HAP-1 (cell line): ENCODE results near the gene TPCN2.

ENCODE experiments used
- DNase-seq, 2 experiments: peaks; one replicate each; pipeline ENCODE4 v3.0.0-alpha.2; 2016 to 2020; ENCODE audit warnings: low spot score in 2 of 2
- H3K27me3 ChIP-seq: fragments of 250-450 bp; sonication (Bioruptor Pico); 2 replicates; pipeline ENCODE4 v1.5.1; 2020; ENCODE audit warnings: low read depth, mild to moderate bottlenecking, moderate library complexity
- H3K36me3 ChIP-seq: fragments of 250-450 bp; sonication (Bioruptor Pico); replicated peaks from 2 replicates; pipeline ENCODE4 v1.5.1; 2020; ENCODE audit warnings: mild to moderate bottlenecking
- H3K4me1 ChIP-seq: fragments of 250-450 bp; sonication (Bioruptor Pico); 2 replicates; pipeline ENCODE4 v1.5.1; 2020; ENCODE audit warnings: mild to moderate bottlenecking
- H3K4me3 ChIP-seq: fragments of 250-450 bp; sonication (Bioruptor Pico); 2 replicates; pipeline ENCODE4 v1.5.1; 2020; ENCODE audit warnings: mild to moderate bottlenecking, moderate library complexity
- H3K9me3 ChIP-seq: fragments of 250-450 bp; sonication (Bioruptor Pico); 2 replicates; pipeline ENCODE4 v1.5.1; 2020; ENCODE audit warnings: mild to moderate bottlenecking, moderate library complexity
- in situ Hi-C: fragments of 300-500 bp; cut with MboI; formaldehyde crosslinking; loops from 3 replicates; pipeline ENCODE4 v1.14.3; 2020; ENCODE audit warnings: low sequenced_read_pairs, inconsistent platforms, mixed read lengths

TPCN2 gene

GRCh38 chr11:69053546-69054396 is 5.0 kb downstream of the TPCN2 start:
- Histone ChIP-seq H3K4me3 (no peak overlapping the region), H3K36me3 (peaks cover 3% of the 10 kb centered on the region), H3K4me1 (no peaks in the 10 kb centered on the region; the same call in 1 of the 2 replicates), H3K27me3 (no peaks in the 10 kb centered on the region), H3K9me3 (no peaks in the 10 kb centered on the region)
- in situ Hi-C loops = no loop called here
- no peak for DNase-seq

GRCh38 chr11:69054397-69055211 is 5.9 kb downstream of the TPCN2 start:
- no peak for DNase-seq
- in situ Hi-C loops = no loop called here
- H3K4me1 ChIP-seq = no peaks in the 10 kb centered on the region; the same call in 1 of the 2 replicates
- H3K4me3 ChIP-seq = no peak overlapping the region
- H3K9me3 ChIP-seq = no peaks in the 10 kb centered on the region
- H3K27me3 ChIP-seq = no peaks in the 10 kb centered on the region
- peaks cover 3% of the 10 kb centered on the region for H3K36me3 ChIP-seq

- H3K36me3 ChIP-seq = peaks cover 3% of the 10 kb centered on the region
- DNase-seq = no peak
- no peaks in the 10 kb centered on the region for H3K27me3 ChIP-seq
- no peaks in the 10 kb centered on the region for H3K9me3 ChIP-seq
- no peak overlapping the region for H3K4me3 ChIP-seq
- in situ Hi-C loops = no loop called here
- no peaks in the 10 kb centered on the region; the same call in 1 of the 2 replicates for H3K4me1 ChIP-seq
Measured at GRCh38 chr11:69055212-69055586, 6.5 kb downstream of the TPCN2 start.

- H3K36me3 ChIP-seq = peaks cover 3% of the 10 kb centered on the region
Measured at GRCh38 chr11:69055598-69056516, 7.1 kb downstream of the TPCN2 start.

GRCh38 chr11:69057236-69057635 is 8.5 kb downstream of the TPCN2 start:
- H3K36me3 ChIP-seq = peaks cover 3% of the 10 kb centered on the region
- in situ Hi-C loops = no loop called here
- H3K27me3 ChIP-seq = no peaks in the 10 kb centered on the region
- DNase-seq = no peak
- H3K4me3 ChIP-seq = no peak overlapping the region
- H3K9me3 ChIP-seq = no peaks in the 10 kb centered on the region
- H3K4me1 ChIP-seq = no peaks in the 10 kb centered on the region

More at GRCh38 chr11:69055598-69056516, 7.1 kb downstream of the TPCN2 start:
- Histone ChIP-seq H3K27me3 (no peaks in the 10 kb centered on the region), H3K4me1 (no peaks in the 10 kb centered on the region; the same call in 1 of the 2 replicates), H3K9me3 (no peaks in the 10 kb centered on the region), H3K4me3 (no peak overlapping the region)
- DNase-seq = no peak
- in situ Hi-C loops = no loop called here

GRCh38 chr11:69057801-69058200 is 9.1 kb downstream of the TPCN2 start:
- in situ Hi-C loops = no loop called here
- Histone ChIP-seq H3K4me1 (no peaks in the 10 kb centered on the region), H3K4me3 (no peak overlapping the region), H3K9me3 (no peaks in the 10 kb centered on the region), H3K36me3 (peaks cover 3% of the 10 kb centered on the region), H3K27me3 (no peaks in the 10 kb centered on the region)
- no peak for DNase-seq

- Histone ChIP-seq H3K4me1 (no peaks in the 10 kb centered on the region), H3K27me3 (no peaks in the 10 kb centered on the region), H3K36me3 (peaks cover 3% of the 10 kb centered on the region), H3K9me3 (no peaks in the 10 kb centered on the region), H3K4me3 (no peak overlapping the region)
- DNase-seq = no peak
- in situ Hi-C loops = no loop called here
Measured at GRCh38 chr11:69058511-69059270, 10.0 kb downstream of the TPCN2 start.

GRCh38 chr11:69059429-69059828 is 10.7 kb downstream of the TPCN2 start:
- Histone ChIP-seq H3K27me3 (no peaks in the 10 kb centered on the region), H3K9me3 (no peaks in the 10 kb centered on the region), H3K4me1 (no peaks in the 10 kb centered on the region), H3K4me3 (no peak overlapping the region), H3K36me3 (peaks cover 1% of the 10 kb centered on the region)
- in situ Hi-C loops = no loop called here
- DNase-seq = no peak

GRCh38 chr11:69059985-69060384 is 11.3 kb downstream of the TPCN2 start:
- Histone ChIP-seq H3K4me1 (no peaks in the 10 kb centered on the region), H3K9me3 (no peaks in the 10 kb centered on the region), H3K36me3 (no peaks in the 10 kb centered on the region; the same call in none of the 2 replicates), H3K27me3 (no peaks in the 10 kb centered on the region), H3K4me3 (no peak overlapping the region)
- in situ Hi-C loops = no loop called here
- DNase-seq = no peak

GRCh38 chr11:69060806-69061712 is 12.3 kb downstream of the TPCN2 start:
- H3K9me3 ChIP-seq = no peaks in the 10 kb centered on the region
- no peaks in the 10 kb centered on the region; the same call in 1 of the 2 replicates for H3K36me3 ChIP-seq
- H3K4me1 ChIP-seq = no peaks in the 10 kb centered on the region
- in situ Hi-C loops = no loop called here
- H3K27me3 ChIP-seq = no peaks in the 10 kb centered on the region
- DNase-seq = no peak
- no peak overlapping the region for H3K4me3 ChIP-seq

- in situ Hi-C loops = no loop called here
- Histone ChIP-seq H3K4me1 (no peaks in the 10 kb centered on the region), H3K4me3 (no peak overlapping the region), H3K36me3 (no peaks in the 10 kb centered on the region; the same call in 1 of the 2 replicates), H3K27me3 (no peaks in the 10 kb centered on the region), H3K9me3 (no peaks in the 10 kb centered on the region)
- no peak for DNase-seq
Measured at GRCh38 chr11:69061713-69062053, 13.0 kb downstream of the TPCN2 start.

GRCh38 chr11:69062169-69062855 is 13.6 kb downstream of the TPCN2 start:
- in situ Hi-C loops = no loop called here
- H3K27me3 ChIP-seq = no peaks in the 10 kb centered on the region
- H3K36me3 ChIP-seq = no peaks in the 10 kb centered on the region; the same call in 1 of the 2 replicates
- H3K9me3 ChIP-seq = no peaks in the 10 kb centered on the region
- H3K4me3 ChIP-seq = no peak overlapping the region
- no peak for DNase-seq
- H3K4me1 ChIP-seq = no peaks in the 10 kb centered on the region
